HCT116 (cell line): Measurements from ENCODE around the gene TPR. TPM values are rescaled to one million over a fixed set of nuclear protein-coding genes. Genes with fewer than 3 reads are reported as not detected.

ENCODE experiments used
- ATAC-seq: fragments of 200-7000 bp; cut with Tn5 transposase; 2 replicates; pipeline ENCODE4 v1.9.1; 2020; ENCODE audit warnings: mild to moderate bottlenecking, moderate library complexity
- BruUV-seq: library from RNA; stranded (reverse); fragments of 400-500 nt; replicated peaks from 2 replicates; lab custom pipeline; 2021; lab: Mats Ljungman, UMichigan
- CTCF ChIA-PET: fragments of 300-600 bp; sonication (Branson Sonifier 250); formaldehyde crosslinking; loops from one replicate; lab custom pipeline; 2021; ENCODE audit warnings: antibody characterized with exemption; lab: Charles Lee
- POLR2A ChIA-PET: fragments of 300-600, 350-600 bp; sonication (Branson Sonifier 250); formaldehyde crosslinking; loops from one replicate; lab custom pipeline; 2021; ENCODE audit warnings: antibody characterized with exemption; lab: Charles Lee
- RAD21 ChIA-PET, 2 experiments: fragments of 300-600 bp; sonication (Branson Sonifier 250); formaldehyde crosslinking; loops; one replicate each; lab custom pipeline; 2023; ENCODE audit warnings: low total read pairs in 2 of 2; ENCODE audit not compliant: uncharacterized antibody in 2 of 2, unreplicated experiment in 2 of 2, low non-redundant PET in 1 of 2; lab: Charles Lee
- DNase-seq: peaks from one replicate; pipeline ENCODE4 v3.0.0-alpha.2; 2010; ENCODE audit warnings: low read depth, low spot score
- H2AFZ ChIP-seq: fragments of 200-600 bp; shearing (Covaris generic), sonication (generic); 2 replicates; pipeline ENCODE4 v1.6.1; 2017; ENCODE audit warnings: low read depth, mixed run types, mixed read lengths, antibody characterized with exemption, low read length; ENCODE audit not compliant: poor library complexity, severe bottlenecking
- H3K27ac ChIP-seq: 2 replicates; pipeline ENCODE4 v1.5.1; 2012; ENCODE audit warnings: low read depth, low read length
- H3K27me3 ChIP-seq: fragments of 200-600 bp; sonication (generic); 2 replicates; pipeline ENCODE4 v1.6.1; 2016; ENCODE audit warnings: mixed run types, low read length, mixed read lengths; ENCODE audit not compliant: insufficient read depth
- H3K36me3 ChIP-seq, 2 experiments: fragments of 200-500 bp in 1 of 2; fragments of 200-600 bp in 1 of 2; sonication (Bioruptor generic) in 1 of 2; sonication (generic) in 1 of 2; 2 replicates each; pipeline versions ENCODE4 v1.5.1 to v1.6.1; 2014 to 2016; ENCODE audit warnings: low read length in 2 of 2, inconsistent platforms in 1 of 2, mixed read lengths in 1 of 2, mixed run types in 1 of 2; ENCODE audit not compliant: insufficient read depth in 2 of 2, control insufficient read depth in 1 of 2
- H3K4me1 ChIP-seq, 2 experiments: fragments of 200-600 bp in 1 of 2; sonication (generic) in 1 of 2; 2 replicates each; pipeline versions ENCODE4 v1.5.1 to v1.6.1; 2012 to 2017; ENCODE audit warnings: low read length in 2 of 2, inconsistent platforms in 1 of 2, mild to moderate bottlenecking in 1 of 2, mixed read lengths in 1 of 2, mixed run types in 1 of 2, moderate library complexity in 1 of 2; ENCODE audit not compliant: insufficient read depth in 2 of 2, control insufficient read depth in 1 of 2
- H3K4me2 ChIP-seq: fragments of 200-600 bp; sonication (generic); 2 replicates; pipeline ENCODE4 v1.6.1; 2017; ENCODE audit warnings: mixed run types, low read length, mixed read lengths
- H3K4me3 ChIP-seq, 2 experiments: fragments of 200-600 bp in 1 of 2; sonication (generic) in 1 of 2; replicated peaks in 1 of 2; 2 replicates each; pipeline ENCODE4 v1.5.1; 2011 to 2016; ENCODE audit warnings: low read length in 2 of 2, control low read depth in 1 of 2, low read depth in 1 of 2, mild to moderate bottlenecking in 1 of 2, mixed read lengths in 1 of 2, mixed run types in 1 of 2
- H3K79me2 ChIP-seq: fragments of 200-600 bp; sonication (generic); 2 replicates; pipeline ENCODE4 v1.6.1; 2017; ENCODE audit warnings: mild to moderate bottlenecking, mixed run types, low read length, moderate library complexity, mixed read lengths; ENCODE audit not compliant: insufficient read depth
- H3K9ac ChIP-seq: fragments of 200-600 bp; sonication (generic); 2 replicates; pipeline ENCODE4 v1.6.1; 2016; ENCODE audit warnings: low read length, mixed read lengths
- H3K9me2 ChIP-seq: fragments of 200-600 bp; sonication (generic), shearing (Covaris generic); 2 replicates; pipeline ENCODE4 v1.6.1; 2017; ENCODE audit warnings: mixed run types, mild to moderate bottlenecking, moderate library complexity; ENCODE audit not compliant: insufficient read depth
- H3K9me3 ChIP-seq, 2 experiments: fragments of 200-500 bp in 1 of 2; fragments of 200-600 bp in 1 of 2; sonication (Bioruptor generic) in 1 of 2; sonication (generic) in 1 of 2; 2 replicates each; pipeline ENCODE4 v1.6.1; 2014 to 2017; ENCODE audit warnings: low read length in 2 of 2, mixed read lengths in 2 of 2, inconsistent platforms in 1 of 2, low read depth in 1 of 2, mild to moderate bottlenecking in 1 of 2, mixed run types in 1 of 2, moderate library complexity in 1 of 2; ENCODE audit not compliant: control insufficient read depth in 1 of 2, insufficient read depth in 1 of 2
- H4K20me1 ChIP-seq: fragments of 200-600 bp; sonication (generic), shearing (Covaris generic); 2 replicates; pipeline ENCODE4 v1.6.1; 2017; ENCODE audit warnings: mixed run types, mild to moderate bottlenecking, moderate library complexity; ENCODE audit not compliant: insufficient read depth
- CEBPB ChIP-seq: IDR thresholded peaks from 2 replicates; pipeline ENCODE4 v1.6.1; 2012; ENCODE audit warnings: low read depth
- EZH2phosphoT487 ChIP-seq: fragments of 200-600 bp; IDR thresholded peaks from 2 replicates; pipeline ENCODE4 v1.6.1; 2018; ENCODE audit warnings: antibody characterized with exemption, borderline replicate concordance
- FOSL1 ChIP-seq: IDR thresholded peaks from 2 replicates; pipeline ENCODE4 v1.6.1; 2012; ENCODE audit warnings: low read depth
- MAX ChIP-seq: IDR thresholded peaks from 2 replicates; pipeline ENCODE4 v1.6.1; 2012
- RAD21 ChIP-seq: IDR thresholded peaks from 2 replicates; pipeline ENCODE4 v1.6.1; 2012; ENCODE audit warnings: low read depth, mild to moderate bottlenecking
- YY1 ChIP-seq: IDR thresholded peaks from 2 replicates; pipeline ENCODE4 v1.6.1; 2011; ENCODE audit warnings: low read length, low read depth, moderate library complexity, mild to moderate bottlenecking; ENCODE audit not compliant: insufficient replicate concordance; ENCODE audit errors: extremely low read depth
- ZNF274 ChIP-seq: fragments of 200-500 bp; sonication (Bioruptor generic); IDR thresholded peaks from 2 replicates; pipeline ENCODE4 v1.6.1; 2014; ENCODE audit warnings: mild to moderate bottlenecking, low read depth, low read length, inconsistent platforms
- intact Hi-C: fragments of 100-400 bp; cut with micrococcal nuclease; formaldehyde crosslinking; loops from 2 replicates; pipeline ENCODE4 v1.10.0; 2022
- total RNA-seq: library from RNA; stranded (reverse); gene quantifications from one replicate; pipeline ENCODE4 v1.2.1, GENCODE V29; 2021; ENCODE audit not compliant: unreplicated experiment
- TF ChIP-seq, protein P1 (sequence below), 3 experiments: fragments of 200-600 bp in 1 of 3; sonication (generic) in 1 of 3; IDR thresholded peaks in 2 of 3; conservative IDR thresholded peaks in 1 of 3; 2 replicates each; pipeline ENCODE4 v1.5.1; 2012 to 2017; ENCODE audit warnings: low read depth in 2 of 3, low read length in 2 of 3, antibody characterized with exemption in 1 of 3, borderline replicate concordance in 1 of 3, control low read depth in 1 of 3, mild to moderate bottlenecking in 1 of 3, mixed read lengths in 1 of 3, mixed run types in 1 of 3, moderate library complexity in 1 of 3; ENCODE audit not compliant: insufficient read depth in 1 of 3

TPR gene
- total RNA-seq, 1 experiment from 2014 or later: 131 TPM

DNA sequence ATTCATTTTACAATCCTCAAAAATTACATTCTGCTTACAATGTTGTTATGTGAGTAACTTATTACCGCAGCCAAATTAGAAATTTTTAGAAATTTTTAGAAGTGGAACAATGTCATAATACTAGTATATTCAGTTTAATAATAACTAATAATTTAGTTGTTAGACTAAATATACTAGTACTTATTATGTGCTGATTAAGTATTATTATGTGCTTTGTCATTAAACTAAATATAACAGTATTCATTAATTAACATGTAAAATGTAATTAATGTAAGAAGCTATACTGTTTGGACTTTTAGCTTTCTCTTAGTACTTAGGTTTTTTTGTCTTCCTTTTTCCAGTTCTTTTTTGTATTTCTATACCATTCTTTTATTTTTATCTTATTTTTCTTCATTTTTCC is 15.9 kb upstream of the TPR start:
- H3K4me1 ChIP-seq: no peaks in the 10 kb centered on the region
- no peak overlapping the region for H3K4me3 ChIP-seq
- TF ChIP-seq CEBPB: no peak
- no peak for TF ChIP-seq FOSL1
- TF ChIP-seq EZH2phosphoT487: no peak
- TF ChIP-seq, protein P1, sequence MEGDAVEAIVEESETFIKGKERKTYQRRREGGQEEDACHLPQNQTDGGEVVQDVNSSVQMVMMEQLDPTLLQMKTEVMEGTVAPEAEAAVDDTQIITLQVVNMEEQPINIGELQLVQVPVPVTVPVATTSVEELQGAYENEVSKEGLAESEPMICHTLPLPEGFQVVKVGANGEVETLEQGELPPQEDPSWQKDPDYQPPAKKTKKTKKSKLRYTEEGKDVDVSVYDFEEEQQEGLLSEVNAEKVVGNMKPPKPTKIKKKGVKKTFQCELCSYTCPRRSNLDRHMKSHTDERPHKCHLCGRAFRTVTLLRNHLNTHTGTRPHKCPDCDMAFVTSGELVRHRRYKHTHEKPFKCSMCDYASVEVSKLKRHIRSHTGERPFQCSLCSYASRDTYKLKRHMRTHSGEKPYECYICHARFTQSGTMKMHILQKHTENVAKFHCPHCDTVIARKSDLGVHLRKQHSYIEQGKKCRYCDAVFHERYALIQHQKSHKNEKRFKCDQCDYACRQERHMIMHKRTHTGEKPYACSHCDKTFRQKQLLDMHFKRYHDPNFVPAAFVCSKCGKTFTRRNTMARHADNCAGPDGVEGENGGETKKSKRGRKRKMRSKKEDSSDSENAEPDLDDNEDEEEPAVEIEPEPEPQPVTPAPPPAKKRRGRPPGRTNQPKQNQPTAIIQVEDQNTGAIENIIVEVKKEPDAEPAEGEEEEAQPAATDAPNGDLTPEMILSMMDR (IDR thresholded peaks at IDR 0.05 in 2 of 3, conservative IDR thresholded peaks at IDR 0.05 in 1 of 3; ENCODE audit: borderline replicate concordance in 1 of 3, insufficient read depth in 1 of 3, low read depth in 2 of 3, low read length in 2 of 3): no peak
- TF ChIP-seq, all 23 proteins: peak for 0
- H3K9me3 ChIP-seq: no peaks in the 10 kb centered on the region
- ChIA-PET RAD21 (no interaction called here), CTCF (no interaction called here), POLR2A (no interaction called here)
- H3K27me3 ChIP-seq: no peaks in the 10 kb centered on the region
- H3K36me3 ChIP-seq: peaks cover 47 to 57% of the 10 kb centered on the region in 2 experiments; a peak in 3 of 4 replicates
- H3K9ac ChIP-seq: no peak overlapping the region
- 0 out of 2 replicates have a peak, but pooled peaks cover 5% of the 10 kb centered on the region for H4K20me1 ChIP-seq
- BruUV-seq: no TSS peak
- H2AFZ ChIP-seq: no peak overlapping the region
- H3K27ac ChIP-seq: no peak overlapping the region
- no peak for DNase-seq
- ATAC-seq: no peak
- H3K4me2 ChIP-seq: no peak overlapping the region
- no peaks in the 10 kb centered on the region for H3K9me2 ChIP-seq
- H3K79me2 ChIP-seq: peaks cover 18% of the 10 kb centered on the region
- intact Hi-C loops: no loop called here

- Histone ChIP-seq H3K4me3 (no peak overlapping the region), H3K4me1 (no peaks in the 10 kb centered on the region), H3K9me2 (no peaks in the 10 kb centered on the region), H3K9ac (no peak overlapping the region), H3K36me3 (peaks cover 33 to 53% of the 10 kb centered on the region in 2 experiments; a peak in 3 of 4 replicates), H4K20me1 (0 out of 2 replicates have a peak, but pooled peaks cover 5% of the 10 kb centered on the region), H3K27me3 (no peaks in the 10 kb centered on the region), H3K9me3 (no peaks in the 10 kb centered on the region), H2AFZ (no peak overlapping the region), H3K27ac (no peak overlapping the region), H3K79me2 (peaks cover 41% of the 10 kb centered on the region), H3K4me2 (no peak overlapping the region)
- CTCF ChIA-PET: interaction anchor here (2.4 kb wide), 1 partner anchor 17 kb away, joined by 8 read pairs; no protein-coding TSS in a partner anchor
- BruUV-seq: no TSS peak
- POLR2A ChIA-PET: no interaction called here
- no peak for TF ChIP-seq EZH2phosphoT487
- TF ChIP-seq MAX: no peak
- no peak for TF ChIP-seq YY1
- TF ChIP-seq RAD21: no peak
- TF ChIP-seq ZNF274: no peak
- RAD21 ChIA-PET: no interaction called here
- ATAC-seq (no peak), DNase-seq (no peak)
- intact Hi-C loops: no loop called here
Measured at GRCh38 chr1:186386725-186387383, 11.8 kb upstream of the TPR start.
